H1 (cell line): ENCODE measurements around the gene DYRK1A. TPM values are rescaled to one million over a fixed set of nuclear protein-coding genes. Genes with fewer than 3 reads are reported as not detected.

ENCODE experiments used
- CTCF ChIA-PET: fragments of 300-600 bp; sonication (Branson Sonifier 250); formaldehyde crosslinking; loops from one replicate; lab custom pipeline; 2021; ENCODE audit not compliant: partially characterized antibody; lab: Charles Lee
- POLR2A ChIA-PET: fragments of 300-600 bp; sonication (Branson Sonifier 250); formaldehyde crosslinking; loops from one replicate; lab custom pipeline; 2021; ENCODE audit warnings: inconsistent platforms; ENCODE audit not compliant: partially characterized antibody; lab: Charles Lee
- DNase-seq, 2 experiments: peaks; one replicate each; pipeline versions ENCODE4 v3.0.0 to v3.0.0-alpha.2; 2010 to 2022; ENCODE audit warnings: low spot score in 2 of 2, low read depth in 1 of 2, mixed read lengths in 1 of 2
- FAIRE-seq: peaks from 2 replicates; lab custom pipeline; 2011; peaks lifted over from hg19 to GRCh38; lab: Jason Lieb, UNC
- H2AFZ ChIP-seq: 2 replicates; pipeline ENCODE4 v1.8.1; 2012; ENCODE audit warnings: low read length, inconsistent platforms
- H2AK5ac ChIP-seq: 2 replicates; pipeline ENCODE4 v1.6.1; 2013; ENCODE audit warnings: low read depth, low read length
- H2BK120ac ChIP-seq: replicated peaks from 2 replicates; pipeline ENCODE3; 2013; ENCODE audit warnings: low read depth, low read length, inconsistent platforms
- H2BK12ac ChIP-seq: 2 replicates; pipeline ENCODE4 v1.6.1; 2013; ENCODE audit warnings: low read depth, low read length
- H2BK15ac ChIP-seq: 2 replicates; pipeline ENCODE4 v1.6.1; 2013; ENCODE audit warnings: low read length
- H2BK20ac ChIP-seq: 2 replicates; pipeline ENCODE4 v1.6.1; 2013; ENCODE audit warnings: low read length
- H2BK5ac ChIP-seq: 2 replicates; pipeline ENCODE4 v1.6.1; 2013; ENCODE audit warnings: low read depth, low read length
- H3K14ac ChIP-seq: 2 replicates; pipeline ENCODE4 v1.6.1; 2013; ENCODE audit warnings: inconsistent platforms; ENCODE audit not compliant: insufficient read length
- H3K18ac ChIP-seq: 2 replicates; pipeline ENCODE4 v1.6.1; 2013; ENCODE audit warnings: low read length; ENCODE audit errors: extremely low read depth
- H3K23ac ChIP-seq: 2 replicates; pipeline ENCODE4 v1.6.1; 2013; ENCODE audit warnings: inconsistent platforms; ENCODE audit not compliant: insufficient read length
- H3K23me2 ChIP-seq: 2 replicates; pipeline ENCODE4 v1.6.1; 2013; ENCODE audit warnings: low read depth, low read length
- H3K27ac ChIP-seq: 2 replicates; pipeline ENCODE4 v1.6.1; 2011; ENCODE audit warnings: low read depth, low read length, inconsistent platforms
- H3K27me3 ChIP-seq, 4 experiments: replicated peaks in 1 of 4; 1 replicate in 1 of 4; 2 replicates in 3 of 4; pipeline versions ENCODE4 v1.6.1 to v1.8.1; 2011 to 2013; ENCODE audit warnings: low read length in 3 of 4, mild to moderate bottlenecking in 3 of 4, inconsistent platforms in 2 of 4, mixed read lengths in 2 of 4, moderate library complexity in 1 of 4; ENCODE audit not compliant: control insufficient read depth in 3 of 4, insufficient read depth in 3 of 4; ENCODE audit errors: extremely low read depth in 1 of 4
- H3K36me3 ChIP-seq, 4 experiments: 2 replicates each; pipeline versions ENCODE4 v1.6.1 to v1.8.1; 2011 to 2013; ENCODE audit warnings: mild to moderate bottlenecking in 4 of 4, low read length in 3 of 4, moderate library complexity in 2 of 4, control low read depth in 1 of 4, inconsistent platforms in 1 of 4; ENCODE audit not compliant: insufficient read depth in 4 of 4, control insufficient read depth in 2 of 4
- H3K4ac ChIP-seq: replicated peaks from 2 replicates; pipeline ENCODE3; 2013; ENCODE audit warnings: low read length, low read depth, mixed read lengths, inconsistent platforms; ENCODE audit not compliant: insufficient read length
- H3K4me1 ChIP-seq, 4 experiments: replicated peaks in 1 of 4; 1 replicate in 1 of 4; 2 replicates in 3 of 4; pipeline versions ENCODE4 v1.6.1 to v1.8.1; 2011 to 2013; ENCODE audit warnings: low read length in 3 of 4, inconsistent platforms in 2 of 4, mixed read lengths in 1 of 4; ENCODE audit not compliant: insufficient read depth in 4 of 4, control insufficient read depth in 3 of 4
- H3K4me2 ChIP-seq, 2 experiments: 2 replicates each; pipeline versions ENCODE4 v1.6.1 to v1.8.1; 2011 to 2013; ENCODE audit warnings: low read depth in 2 of 2, low read length in 2 of 2, control low read depth in 1 of 2, inconsistent platforms in 1 of 2, mild to moderate bottlenecking in 1 of 2; ENCODE audit not compliant: insufficient read depth in 1 of 2
- H3K4me3 ChIP-seq, 4 experiments: fragments of 200-600, 300-600 bp in 1 of 4; sonication (generic), shearing (Covaris generic), sonication (Bioruptor Twin) in 1 of 4; 2 replicates each; pipeline versions ENCODE4 v1.5.1 to v1.8.1; 2011 to 2016; ENCODE audit warnings: low read length in 4 of 4, low read depth in 3 of 4, control low read depth in 2 of 4, inconsistent platforms in 2 of 4, mild to moderate bottlenecking in 2 of 4, mixed read lengths in 1 of 4, moderate library complexity in 1 of 4; ENCODE audit not compliant: insufficient read depth in 2 of 4; ENCODE audit errors: extremely low read depth in 1 of 4
- H3K56ac ChIP-seq: replicated peaks from 2 replicates; pipeline ENCODE3; 2013; ENCODE audit warnings: low read depth, mild to moderate bottlenecking, mixed read lengths, low read length, inconsistent platforms; ENCODE audit not compliant: insufficient read length
- H3K79me1 ChIP-seq: 2 replicates; pipeline ENCODE4 v1.6.1; 2013; ENCODE audit warnings: low read depth, low read length, control low read depth
- H3K79me2 ChIP-seq, 2 experiments: 2 replicates each; pipeline versions ENCODE4 v1.6.1 to v1.8.1; 2012 to 2013; ENCODE audit warnings: low read length in 2 of 2, mild to moderate bottlenecking in 2 of 2, inconsistent platforms in 1 of 2; ENCODE audit not compliant: insufficient read depth in 2 of 2, control insufficient read depth in 1 of 2
- H3K9ac ChIP-seq, 4 experiments: replicated peaks in 1 of 4; 1 replicate in 1 of 4; 2 replicates in 3 of 4; pipeline versions ENCODE4 v1.6.1 to v1.8.1; 2011 to 2013; ENCODE audit warnings: low read depth in 3 of 4, low read length in 3 of 4, control low read depth in 2 of 4, mild to moderate bottlenecking in 2 of 4, moderate library complexity in 2 of 4, inconsistent platforms in 1 of 4; ENCODE audit errors: extremely low read depth in 1 of 4
- H3K9me3 ChIP-seq, 2 experiments: 2 replicates each; pipeline versions ENCODE4 v1.6.1 to v1.8.1; 2012 to 2013; ENCODE audit warnings: mild to moderate bottlenecking in 2 of 2, moderate library complexity in 2 of 2, control low read depth in 1 of 2, inconsistent platforms in 1 of 2, low read depth in 1 of 2, low read length in 1 of 2, mixed read lengths in 1 of 2; ENCODE audit not compliant: insufficient read depth in 2 of 2
- H4K20me1 ChIP-seq, 2 experiments: replicated peaks in 1 of 2; 2 replicates each; pipeline versions ENCODE3 to v1.8.1; 2011 to 2013; ENCODE audit warnings: inconsistent platforms in 2 of 2, low read length in 2 of 2, mild to moderate bottlenecking in 1 of 2; ENCODE audit not compliant: insufficient read depth in 2 of 2, control insufficient read depth in 1 of 2
- H4K5ac ChIP-seq: 2 replicates; pipeline ENCODE4 v1.6.1; 2013; ENCODE audit warnings: low read length, low read depth, mixed read lengths, inconsistent platforms; ENCODE audit not compliant: insufficient read length
- H4K8ac ChIP-seq: 2 replicates; pipeline ENCODE4 v1.8.0; 2013; ENCODE audit warnings: mild to moderate bottlenecking, moderate library complexity, low read length, inconsistent platforms; ENCODE audit not compliant: insufficient read depth; ENCODE audit errors: extremely low read depth
- H4K91ac ChIP-seq: replicated peaks from 2 replicates; pipeline ENCODE3; 2013; ENCODE audit warnings: low read length, mixed read lengths, inconsistent platforms; ENCODE audit not compliant: insufficient read length
- BACH1 ChIP-seq: IDR thresholded peaks from 2 replicates; pipeline ENCODE4 v1.6.1; 2012; ENCODE audit warnings: low read length, improper control_type of control experiment
- CHD2 ChIP-seq: IDR thresholded peaks from 2 replicates; pipeline ENCODE4 v1.6.1; 2012; ENCODE audit warnings: low read length, improper control_type of control experiment
- JUN ChIP-seq: IDR thresholded peaks from 2 replicates; pipeline ENCODE4 v1.6.1; 2011; ENCODE audit warnings: low read depth, mild to moderate bottlenecking, improper control_type of control experiment, low read length
- KDM5A ChIP-seq: fragments of 200-600 bp; IDR thresholded peaks from 2 replicates; pipeline ENCODE4 v1.7.1; 2012; ENCODE audit warnings: mild to moderate bottlenecking, low read length, inconsistent platforms, mixed read lengths
- RXRA ChIP-seq: IDR thresholded peaks from 2 replicates; pipeline ENCODE4 v1.6.1; 2011; ENCODE audit warnings: low read depth, mild to moderate bottlenecking, low read length, moderate library complexity; ENCODE audit not compliant: insufficient read depth
- WGBS, 2 experiments: shearing (Covaris generic) in 1 of 2; methylation state at CpG; one replicate each; pipeline versions ENCODE4 v1.1.6 to v1.1.7; 2013 to 2015; ENCODE audit warnings: low lambda C conversion rate in 2 of 2, mixed read lengths in 2 of 2, inconsistent platforms in 1 of 2, low coverage in 1 of 2, missing lambda C conversion rate in 1 of 2; ENCODE audit not compliant: insufficient replicate concordance in 2 of 2, insufficient coverage in 1 of 2, insufficient read length in 1 of 2; ENCODE audit errors: extremely low coverage in 1 of 2, missing lambda C conversion rate in 1 of 2; 5-methylcytosine and 5-hydroxymethylcytosine counted together
- polyA plus RNA-seq, 7 experiments: library from polyadenylated mRNA; depleted of rRNA in 3 of 7; stranded (reverse) in 5 of 7; unstranded in 2 of 7; fragments of >200 nt in 5 of 7; fragments of 200-250 nt in 2 of 7; gene quantifications; 1 replicate in 5 of 7; 2 replicates in 1 of 7; 4 replicates in 1 of 7; pipeline versions ENCODE4 v1.2.1 to v1.2.3, GENCODE V29; 2011 to 2013; ENCODE audit warnings: missing spikeins in 2 of 7, mixed read lengths in 2 of 7
- total RNA-seq: library from RNA; stranded (reverse); fragmentation: NEBNext Ultra II Directional; extraction: Animal tissue kit (Norgen Biotek cat#: 25700); gene quantifications from 2 replicates; pipeline ENCODE4 v1.2.1, GENCODE V29; 2021

DYRK1A gene
- total and polyA plus RNA-seq, 2 of the 8 experiments (the other 6 are each of a cell fraction or from before 2014, with no cell fraction given): 61.1 to 62.2 TPM

DNA sequence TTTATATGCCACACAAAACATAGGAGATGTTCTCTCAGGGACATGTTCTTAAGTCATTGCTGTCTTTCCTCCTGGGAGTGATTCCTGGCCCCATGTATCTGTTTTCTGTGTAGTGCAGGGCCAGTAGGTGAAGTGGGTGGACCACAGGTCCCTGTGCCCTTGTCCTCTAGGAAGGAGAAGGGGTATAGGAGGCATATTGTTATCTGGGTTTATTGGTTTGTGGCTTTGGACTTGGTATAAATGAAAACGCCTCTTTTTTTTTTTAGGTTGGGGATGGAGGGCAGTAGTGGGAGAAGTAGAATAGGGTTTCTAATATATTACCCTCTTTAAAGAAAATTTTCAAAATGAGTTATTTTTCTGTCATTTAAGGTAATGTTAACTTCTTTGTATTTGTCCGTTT is 29.4 kb downstream of the DYRK1A start:
- no peak overlapping the region for H3K9ac ChIP-seq
- no peak overlapping the region for H3K18ac ChIP-seq
- no peaks in the 10 kb centered on the region; the same call in 1 of the 2 replicates for H3K23me2 ChIP-seq
- H3K23ac ChIP-seq: no peak overlapping the region
- no peak overlapping the region for H4K5ac ChIP-seq
- peaks cover 77 to 100% of the 10 kb centered on the region in 2 experiments for H3K79me2 ChIP-seq
- FAIRE-seq (no peak), DNase-seq (no peak)
- no peak overlapping the region for H3K4ac ChIP-seq
- no peaks in the 10 kb centered on the region for H3K27me3 ChIP-seq
- peaks cover 5 to 14% (median 7%) of the 10 kb centered on the region in 4 experiments for H3K4me1 ChIP-seq
- no peak overlapping the region for H3K27ac ChIP-seq
- H3K9me3 ChIP-seq: no peaks in the 10 kb centered on the region
- peaks cover 0 to 3% (median 0%) of the 10 kb centered on the region in 4 experiments; a peak in 2 of 8 replicates for H3K36me3 ChIP-seq
- H2BK120ac ChIP-seq: no peak overlapping the region
- H2BK20ac ChIP-seq: no peak overlapping the region
- no peak overlapping the region for H2AK5ac ChIP-seq
- H2BK5ac ChIP-seq: no peak overlapping the region
- no peak overlapping the region for H4K91ac ChIP-seq
- TF ChIP-seq KDM5A (no peak), BACH1 (no peak), JUN (no peak), CHD2 (no peak), RXRA (no peak)
- H3K4me3 ChIP-seq: no peak overlapping the region
- no peak overlapping the region for H2AFZ ChIP-seq
- no peak overlapping the region for H3K56ac ChIP-seq
- no peak overlapping the region for H3K4me2 ChIP-seq
- H3K14ac ChIP-seq: no peak overlapping the region
- H4K20me1 ChIP-seq: peaks cover 42 to 66% of the 10 kb centered on the region in 2 experiments
- ChIA-PET CTCF (no interaction called here), POLR2A (no interaction called here)
- 88% methylated on average over 2 of the region's 2 CpGs; no CpG with 5 or more reads in 1 of the 2 experiments for WGBS, 2 experiments
- H4K8ac ChIP-seq: no peak overlapping the region
- H2BK12ac ChIP-seq: no peak overlapping the region
- peaks cover 17% of the 10 kb centered on the region for H3K79me1 ChIP-seq
- no peak overlapping the region for H2BK15ac ChIP-seq
